ENCODE data around the gene CDH12. TPM values are rescaled to one million over a fixed set of nuclear protein-coding genes. Genes with fewer than 3 reads are reported as not detected.

The CDH12 gene
- total and polyA plus RNA-seq, 4 donors, result 0.02 to 0.33 (median 0.17) TPM; not detected in 1

DNA sequence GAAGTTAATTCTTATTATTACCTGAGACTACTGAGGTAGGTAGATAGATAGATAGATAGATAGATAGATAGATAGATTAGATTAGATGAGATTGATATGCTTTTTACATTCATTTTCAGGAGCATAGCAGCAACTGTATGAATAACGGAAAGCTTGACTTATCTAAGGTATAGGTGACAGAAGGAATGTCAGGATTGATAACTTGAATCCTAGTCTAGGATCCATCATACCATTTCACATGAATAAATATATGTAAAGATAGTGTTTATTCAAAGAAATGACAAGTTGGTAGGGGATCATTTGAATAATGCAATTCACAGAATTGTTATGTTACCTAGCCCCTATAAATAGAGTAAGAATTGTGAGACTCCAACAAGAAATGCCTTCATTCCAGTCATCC, 1008.2 kb downstream of the CDH12 start (continued):
- TF ChIP-seq RAD21 (IDR thresholded peaks at IDR 0.05) (no peak), TAF1 (conservative IDR thresholded peaks at IDR 0.05) (no peak), NR2F2 (IDR thresholded peaks at IDR 0.05) (no peak)

DNA sequence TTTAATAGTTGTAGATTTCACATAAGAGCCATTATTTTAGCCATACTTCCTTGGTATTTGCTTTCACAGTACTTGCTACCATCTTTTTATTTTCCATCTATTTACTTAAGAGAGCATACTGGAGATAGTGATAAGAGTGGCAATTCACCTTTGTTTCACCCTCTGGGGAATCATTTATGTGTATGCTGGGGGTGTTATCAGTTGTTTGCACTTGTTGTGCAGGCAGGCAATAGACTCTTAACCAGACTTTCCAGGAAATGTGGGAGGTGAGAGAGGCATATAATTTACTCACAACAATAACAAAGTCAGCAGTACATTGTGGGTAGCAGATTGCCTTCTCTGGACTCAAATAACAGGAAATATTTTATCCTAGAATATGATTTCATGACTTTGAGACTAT, 1018.3 kb downstream of the CDH12 start:
- Histone ChIP-seq H3K4me3 (ENCODE audit: low read depth in 1 of 3, low read length in 3 of 3) (no peak overlapping the region), H3K4me1 (ENCODE audit: control insufficient read depth in 4 of 4, insufficient read depth in 4 of 4, low read length in 3 of 4) (no peaks in the 10 kb centered on the region), H3K9ac (ENCODE audit: low read depth in 1 of 2, low read length in 2 of 2) (no peak overlapping the region), H3K36me3 (ENCODE audit: control insufficient read depth in 4 of 4, insufficient read depth in 3 of 4, low read depth in 1 of 4, low read length in 3 of 4) (no peaks in the 10 kb centered on the region), H3K9me3 (ENCODE audit: control insufficient read depth in 4 of 4, low read length in 3 of 4) (no peaks in the 10 kb centered on the region), H3K27me3 (ENCODE audit: control insufficient read depth in 4 of 4, insufficient read depth in 4 of 4, low read length in 3 of 4) (no peaks in the 10 kb centered on the region), H3K27ac (ENCODE audit: low read depth in 1 of 2, low read length in 2 of 2) (no peak overlapping the region)
- no peak for DNase-seq (ENCODE audit: low spot score)
- TF ChIP-seq SP1 (IDR thresholded peaks at IDR 0.05) (no peak), FOXA2 (IDR thresholded peaks at IDR 0.05) (no peak), GABPA (IDR thresholded peaks at IDR 0.05 in 1 of 2, conservative IDR thresholded peaks at IDR 0.05 in 1 of 2) (no peak), RXRA (IDR thresholded peaks at IDR 0.05) (no peak), JUND (IDR thresholded peaks at IDR 0.05) (no peak), TAF1 (conservative IDR thresholded peaks at IDR 0.05) (no peak), FOXA1 (IDR thresholded peaks at IDR 0.05) (no peak), NR2F2 (IDR thresholded peaks at IDR 0.05) (no peak), EGR1 (IDR thresholded peaks at IDR 0.05; ENCODE audit: low read depth in 2 of 2) (no peak), CTCF (IDR thresholded peaks at IDR 0.05; ENCODE audit: low read depth, low read length, missing input control) (no peak), YY1 (IDR thresholded peaks at IDR 0.05) (no peak), HNF4A (conservative IDR thresholded peaks at IDR 0.05) (no peak)
- TF ChIP-seq, protein P1, sequence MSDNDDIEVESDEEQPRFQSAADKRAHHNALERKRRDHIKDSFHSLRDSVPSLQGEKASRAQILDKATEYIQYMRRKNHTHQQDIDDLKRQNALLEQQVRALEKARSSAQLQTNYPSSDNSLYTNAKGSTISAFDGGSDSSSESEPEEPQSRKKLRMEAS (IDR thresholded peaks at IDR 0.05), result no peak
- TF ChIP-seq, protein P2, sequence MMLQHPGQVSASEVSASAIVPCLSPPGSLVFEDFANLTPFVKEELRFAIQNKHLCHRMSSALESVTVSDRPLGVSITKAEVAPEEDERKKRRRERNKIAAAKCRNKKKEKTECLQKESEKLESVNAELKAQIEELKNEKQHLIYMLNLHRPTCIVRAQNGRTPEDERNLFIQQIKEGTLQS (IDR thresholded peaks at IDR 0.05), result no peak

GRCh38 chr5:21831145-21831787, 1021.9 kb downstream of the CDH12 start:
- Histone ChIP-seq H3K36me3 (ENCODE audit: control insufficient read depth in 4 of 4, insufficient read depth in 3 of 4, low read depth in 1 of 4, low read length in 3 of 4) (no peaks in the 10 kb centered on the region), H3K9me3 (ENCODE audit: control insufficient read depth in 4 of 4, low read length in 3 of 4) (no peaks in the 10 kb centered on the region), H3K9ac (ENCODE audit: low read depth in 1 of 2, low read length in 2 of 2) (no peak overlapping the region), H3K27ac (ENCODE audit: low read depth in 1 of 2, low read length in 2 of 2) (no peak overlapping the region), H3K4me3 (ENCODE audit: low read depth in 1 of 3, low read length in 3 of 3) (no peak overlapping the region), H3K27me3 (ENCODE audit: control insufficient read depth in 4 of 4, insufficient read depth in 4 of 4, low read length in 3 of 4) (no peaks in the 10 kb centered on the region), H3K4me1 (ENCODE audit: control insufficient read depth in 4 of 4, insufficient read depth in 4 of 4, low read length in 3 of 4) (no peaks in the 10 kb centered on the region)
- no peak for DNase-seq (ENCODE audit: low spot score)
- 78% methylated on average over 6 of the region's 6 CpGs for whole genome bisulfite sequencing
- TF ChIP-seq, protein P1 (IDR thresholded peaks at IDR 0.05), result no peak
- no peak for TF ChIP-seq NR2F2 (IDR thresholded peaks at IDR 0.05)
- TF ChIP-seq GABPA (IDR thresholded peaks at IDR 0.05 in 1 of 2, conservative IDR thresholded peaks at IDR 0.05 in 1 of 2), result no peak
- TF ChIP-seq FOXA1 (IDR thresholded peaks at IDR 0.05), result no peak
- TF ChIP-seq EGR1 (IDR thresholded peaks at IDR 0.05; ENCODE audit: low read depth in 2 of 2), result no peak
- no peak for TF ChIP-seq CTCF (IDR thresholded peaks at IDR 0.05; ENCODE audit: low read depth, low read length, missing input control)
